Neural cell (in vitro differentiated cells): Measurements from ENCODE around the gene ARRB1.

Experiments
- POLR2AphosphoS5 ChIP-seq: IDR thresholded peaks from 2 replicates; pipeline ENCODE4 v1.6.1; 2012
- RAD21 ChIP-seq: fragments of 450-650 bp; conservative IDR thresholded peaks from 2 replicates; pipeline ENCODE4 v1.6.1; 2014; ENCODE audit warnings: antibody characterized with exemption, mild to moderate bottlenecking, moderate library complexity
- TF ChIP-seq, protein P1 (sequence below): IDR thresholded peaks from 2 replicates; pipeline ENCODE4 v1.6.1; 2012; ENCODE audit warnings: borderline replicate concordance
- TF ChIP-seq, protein P2 (sequence below): fragments of 450-650 bp; IDR thresholded peaks from 2 replicates; pipeline ENCODE4 v1.5.1; 2014; ENCODE audit warnings: antibody characterized with exemption, mild to moderate bottlenecking, moderate library complexity; ENCODE audit not compliant: poor library complexity, severe bottlenecking

DNA sequence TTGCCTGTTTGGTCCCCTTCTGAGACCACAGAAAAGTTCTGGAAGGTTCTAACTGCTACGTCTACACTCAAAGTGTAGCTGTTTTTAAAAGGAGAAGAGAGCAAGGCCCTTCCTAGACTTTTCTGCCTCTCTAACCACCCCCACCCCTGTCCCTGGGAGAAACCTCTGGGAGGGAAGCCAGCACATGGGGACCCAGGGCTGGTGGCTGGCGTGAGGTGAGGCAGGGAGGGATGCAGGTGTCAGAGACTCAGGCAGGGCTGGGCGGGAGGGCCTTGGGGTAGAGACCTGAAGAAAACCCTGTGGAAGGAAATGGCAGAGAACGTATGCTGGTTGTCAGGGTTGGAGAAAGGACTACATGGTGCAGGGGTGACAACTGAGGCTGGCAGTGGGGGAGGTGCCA, 26.7 kb downstream of the ARRB1 start:
- TF ChIP-seq, protein P1, sequence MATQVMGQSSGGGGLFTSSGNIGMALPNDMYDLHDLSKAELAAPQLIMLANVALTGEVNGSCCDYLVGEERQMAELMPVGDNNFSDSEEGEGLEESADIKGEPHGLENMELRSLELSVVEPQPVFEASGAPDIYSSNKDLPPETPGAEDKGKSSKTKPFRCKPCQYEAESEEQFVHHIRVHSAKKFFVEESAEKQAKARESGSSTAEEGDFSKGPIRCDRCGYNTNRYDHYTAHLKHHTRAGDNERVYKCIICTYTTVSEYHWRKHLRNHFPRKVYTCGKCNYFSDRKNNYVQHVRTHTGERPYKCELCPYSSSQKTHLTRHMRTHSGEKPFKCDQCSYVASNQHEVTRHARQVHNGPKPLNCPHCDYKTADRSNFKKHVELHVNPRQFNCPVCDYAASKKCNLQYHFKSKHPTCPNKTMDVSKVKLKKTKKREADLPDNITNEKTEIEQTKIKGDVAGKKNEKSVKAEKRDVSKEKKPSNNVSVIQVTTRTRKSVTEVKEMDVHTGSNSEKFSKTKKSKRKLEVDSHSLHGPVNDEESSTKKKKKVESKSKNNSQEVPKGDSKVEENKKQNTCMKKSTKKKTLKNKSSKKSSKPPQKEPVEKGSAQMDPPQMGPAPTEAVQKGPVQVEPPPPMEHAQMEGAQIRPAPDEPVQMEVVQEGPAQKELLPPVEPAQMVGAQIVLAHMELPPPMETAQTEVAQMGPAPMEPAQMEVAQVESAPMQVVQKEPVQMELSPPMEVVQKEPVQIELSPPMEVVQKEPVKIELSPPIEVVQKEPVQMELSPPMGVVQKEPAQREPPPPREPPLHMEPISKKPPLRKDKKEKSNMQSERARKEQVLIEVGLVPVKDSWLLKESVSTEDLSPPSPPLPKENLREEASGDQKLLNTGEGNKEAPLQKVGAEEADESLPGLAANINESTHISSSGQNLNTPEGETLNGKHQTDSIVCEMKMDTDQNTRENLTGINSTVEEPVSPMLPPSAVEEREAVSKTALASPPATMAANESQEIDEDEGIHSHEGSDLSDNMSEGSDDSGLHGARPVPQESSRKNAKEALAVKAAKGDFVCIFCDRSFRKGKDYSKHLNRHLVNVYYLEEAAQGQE = no peak
- TF ChIP-seq, protein P2, sequence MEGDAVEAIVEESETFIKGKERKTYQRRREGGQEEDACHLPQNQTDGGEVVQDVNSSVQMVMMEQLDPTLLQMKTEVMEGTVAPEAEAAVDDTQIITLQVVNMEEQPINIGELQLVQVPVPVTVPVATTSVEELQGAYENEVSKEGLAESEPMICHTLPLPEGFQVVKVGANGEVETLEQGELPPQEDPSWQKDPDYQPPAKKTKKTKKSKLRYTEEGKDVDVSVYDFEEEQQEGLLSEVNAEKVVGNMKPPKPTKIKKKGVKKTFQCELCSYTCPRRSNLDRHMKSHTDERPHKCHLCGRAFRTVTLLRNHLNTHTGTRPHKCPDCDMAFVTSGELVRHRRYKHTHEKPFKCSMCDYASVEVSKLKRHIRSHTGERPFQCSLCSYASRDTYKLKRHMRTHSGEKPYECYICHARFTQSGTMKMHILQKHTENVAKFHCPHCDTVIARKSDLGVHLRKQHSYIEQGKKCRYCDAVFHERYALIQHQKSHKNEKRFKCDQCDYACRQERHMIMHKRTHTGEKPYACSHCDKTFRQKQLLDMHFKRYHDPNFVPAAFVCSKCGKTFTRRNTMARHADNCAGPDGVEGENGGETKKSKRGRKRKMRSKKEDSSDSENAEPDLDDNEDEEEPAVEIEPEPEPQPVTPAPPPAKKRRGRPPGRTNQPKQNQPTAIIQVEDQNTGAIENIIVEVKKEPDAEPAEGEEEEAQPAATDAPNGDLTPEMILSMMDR = no peak
- TF ChIP-seq RAD21 (no peak), POLR2AphosphoS5 (no peak)
